GM21786 (cell line): ENCODE measurements around the gene EIF2S3B.

Experiments used
- ATAC-seq: cut with Tn5 transposase; IDR thresholded peaks from one replicate; pipeline ENCODE4 v1.9.1; 2021; ENCODE audit not compliant: unreplicated experiment

The EIF2S3B gene

DNA sequence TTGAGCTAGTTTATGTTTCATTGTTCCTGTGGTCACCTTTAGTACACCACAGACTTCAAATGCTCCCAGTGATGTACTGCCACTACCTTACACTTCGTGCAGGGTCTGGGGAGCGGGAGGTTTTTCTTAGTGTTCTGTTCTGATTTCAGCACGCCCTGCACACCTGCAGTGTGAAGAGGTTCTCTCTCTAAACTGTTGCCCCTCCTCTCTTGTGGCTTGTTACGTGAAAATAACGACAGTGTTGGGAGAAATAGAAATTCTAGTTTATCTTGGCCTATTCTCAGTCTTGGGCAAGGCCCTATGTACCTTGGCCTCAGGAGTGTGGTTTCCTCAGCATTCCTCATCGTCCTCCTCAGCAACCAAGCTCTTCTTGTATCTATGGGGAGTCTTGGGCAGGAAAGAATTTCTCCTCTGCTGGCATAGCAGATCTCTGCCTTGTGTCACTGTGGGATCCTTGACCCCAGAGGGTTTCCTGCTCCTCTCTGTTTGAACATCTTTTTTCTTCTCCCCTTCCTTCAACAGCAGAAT is 48.6 kb downstream of the EIF2S3B start:
- no peak for ATAC-seq

- no peak for ATAC-seq
Observed at GRCh38 chr12:10554756-10555481, 49.2 kb downstream of the EIF2S3B start.

- ATAC-seq: peak; percentile 9
Observed at GRCh38 chr12:10557329-10557728, 51.6 kb downstream of the EIF2S3B start.

GRCh38 chr12:10557766-10558165 is 52.1 kb downstream of the EIF2S3B start:
- peak; percentile 69 for ATAC-seq
